Mesodermal cell (in vitro differentiated cells): Measurements from ENCODE around the gene SUDS3. TPM values are rescaled to one million over a fixed set of nuclear protein-coding genes. Genes with fewer than 3 reads are reported as not detected.
A peak's percentile ranks its signal among the peaks of the same experiment; 100 is the strongest.

ENCODE experiments used
- H3K27ac ChIP-seq: 2 replicates; pipeline ENCODE4 v1.7.0; 2013; ENCODE audit warnings: mild to moderate bottlenecking, low read depth, low read length, moderate library complexity; ENCODE audit not compliant: severe bottlenecking
- H3K36me3 ChIP-seq: 2 replicates; pipeline ENCODE4 v1.7.1; 2013; ENCODE audit warnings: mild to moderate bottlenecking, low read length, moderate library complexity; ENCODE audit not compliant: control insufficient read depth, insufficient read depth
- H3K4me1 ChIP-seq: one replicate; pipeline ENCODE4 v1.7.1; 2013; ENCODE audit warnings: mild to moderate bottlenecking, low read length; ENCODE audit not compliant: insufficient read depth, control insufficient read depth, poor library complexity, severe bottlenecking
- H3K4me3 ChIP-seq: 2 replicates; pipeline ENCODE4 v1.7.0; 2013; ENCODE audit warnings: low read length, control low read depth, mild to moderate bottlenecking; ENCODE audit not compliant: insufficient read depth, poor library complexity, severe bottlenecking; ENCODE audit errors: extremely low read depth
- H3K9me3 ChIP-seq: 2 replicates; pipeline ENCODE4 v1.7.1; 2013; ENCODE audit warnings: mild to moderate bottlenecking, low read length, moderate library complexity; ENCODE audit not compliant: control insufficient read depth
- WGBS, 2 experiments: methylation state at CpG; one replicate each; pipeline ENCODE4 v1.1.5; 2013; ENCODE audit warnings: missing lambda C conversion rate in 2 of 2; ENCODE audit not compliant: insufficient coverage in 2 of 2; 5-methylcytosine and 5-hydroxymethylcytosine counted together
- polyA plus RNA-seq, 2 experiments: library from polyadenylated mRNA; stranded (reverse); fragments of 50-300 nt; gene quantifications; one replicate each; pipeline ENCODE4 v1.2.3, GENCODE V29; 2013

SUDS3 gene
- 24.8 TPM for polyA plus RNA-seq (2013, experiment 1 of 2)
- polyA plus RNA-seq (2013, experiment 2 of 2) = 23.7 TPM

- Histone ChIP-seq H3K36me3 (peaks cover 24% of the 10 kb centered on the region), H3K4me3 (peak within 1 kb of the TSS; percentile 83), H3K4me1 (no peaks in the 10 kb centered on the region), H3K9me3 (no peaks in the 10 kb centered on the region), H3K27ac (peak within 1 kb of the TSS; percentile 98)
- WGBS, 2 experiments = 0 to 1% methylated on average over 55 to 66 of the region's 102 CpGs
Measured at GRCh38 chr12:118376089-118377020, at the start of gene SUDS3. SUDS3 (plus strand) TSS chr12:118376555; CDS start chr12:118376692, 137 bp downstream.

GRCh38 chr12:118326991-118327390 lies 49.4 kb upstream of the SUDS3 start:
- H3K4me1 ChIP-seq = no peaks in the 10 kb centered on the region
- H3K27ac ChIP-seq = no peak overlapping the region
- H3K36me3 ChIP-seq = no peaks in the 10 kb centered on the region
- H3K9me3 ChIP-seq = no peaks in the 10 kb centered on the region
- no peak overlapping the region for H3K4me3 ChIP-seq

GRCh38 chr12:118327391-118327790 lies 49.0 kb upstream of the SUDS3 start:
- Histone ChIP-seq H3K36me3 (no peaks in the 10 kb centered on the region), H3K27ac (no peak overlapping the region), H3K4me1 (no peaks in the 10 kb centered on the region), H3K4me3 (no peak overlapping the region), H3K9me3 (no peaks in the 10 kb centered on the region)

GRCh38 chr12:118328486-118329330 lies 47.6 kb upstream of the SUDS3 start:
- H3K4me1 ChIP-seq = no peaks in the 10 kb centered on the region
- no peak overlapping the region for H3K27ac ChIP-seq
- no peaks in the 10 kb centered on the region for H3K36me3 ChIP-seq
- H3K4me3 ChIP-seq = no peak overlapping the region
- 80 to 100% methylated on average over 1 of the region's 3 CpGs for WGBS, 2 experiments
- no peaks in the 10 kb centered on the region for H3K9me3 ChIP-seq

- 70 to 82% methylated on average over 2 to 3 of the region's 3 CpGs for WGBS, 2 experiments
- Histone ChIP-seq H3K4me1 (no peaks in the 10 kb centered on the region), H3K27ac (no peak overlapping the region), H3K4me3 (no peak overlapping the region), H3K36me3 (no peaks in the 10 kb centered on the region), H3K9me3 (no peaks in the 10 kb centered on the region)
Measured at GRCh38 chr12:118330421-118331018, 45.8 kb upstream of the SUDS3 start.

GRCh38 chr12:118332511-118332910 lies 43.8 kb upstream of the SUDS3 start:
- Histone ChIP-seq H3K27ac (no peak overlapping the region), H3K4me1 (no peaks in the 10 kb centered on the region), H3K4me3 (no peak overlapping the region), H3K9me3 (no peaks in the 10 kb centered on the region), H3K36me3 (no peaks in the 10 kb centered on the region)
- WGBS, 2 experiments = no CpG with 5 or more reads among the region's 4 CpGs

GRCh38 chr12:118334241-118334640 lies 42.1 kb upstream of the SUDS3 start:
- no peaks in the 10 kb centered on the region for H3K9me3 ChIP-seq
- no peaks in the 10 kb centered on the region for H3K36me3 ChIP-seq
- no CpG with 5 or more reads among the region's 3 CpGs for whole genome bisulfite sequencing, 2 experiments
- no peaks in the 10 kb centered on the region for H3K4me1 ChIP-seq
- no peak overlapping the region for H3K27ac ChIP-seq
- H3K4me3 ChIP-seq = no peak overlapping the region

GRCh38 chr12:118334939-118335567 lies 41.3 kb upstream of the SUDS3 start:
- H3K4me3 ChIP-seq = no peak overlapping the region
- WGBS, 2 experiments = 100% methylated on average over 1 of the region's 4 CpGs; no CpG with 5 or more reads in 1 of the 2 experiments
- no peak overlapping the region for H3K27ac ChIP-seq

GRCh38 chr12:118336123-118336522 lies 40.2 kb upstream of the SUDS3 start:
- H3K4me3 ChIP-seq = no peak overlapping the region
- H3K27ac ChIP-seq = no peak overlapping the region
- no peaks in the 10 kb centered on the region for H3K36me3 ChIP-seq
- WGBS, 2 experiments = no CpG with 5 or more reads among the region's 2 CpGs
- H3K4me1 ChIP-seq = no peaks in the 10 kb centered on the region
- no peaks in the 10 kb centered on the region for H3K9me3 ChIP-seq

More at GRCh38 chr12:118334939-118335567, 41.3 kb upstream of the SUDS3 start:
- Histone ChIP-seq H3K4me1 (no peaks in the 10 kb centered on the region), H3K36me3 (no peaks in the 10 kb centered on the region), H3K9me3 (no peaks in the 10 kb centered on the region)

- no peaks in the 10 kb centered on the region for H3K36me3 ChIP-seq
- no peaks in the 10 kb centered on the region for H3K4me1 ChIP-seq
- H3K4me3 ChIP-seq = no peak overlapping the region
- no CpG with 5 or more reads among the region's 6 CpGs for WGBS, 2 experiments
- no peaks in the 10 kb centered on the region for H3K9me3 ChIP-seq
- H3K27ac ChIP-seq = no peak overlapping the region
Measured at GRCh38 chr12:118337194-118337838, 39.0 kb upstream of the SUDS3 start.
